GM12801 (cell line): ENCODE data around the gene XYLT1.

ENCODE experiments used
- CTCF ChIP-seq: IDR thresholded peaks from one replicate; pipeline ENCODE4 v1.5.1; 2011; ENCODE audit warnings: control low read depth; ENCODE audit not compliant: insufficient read length; ENCODE audit errors: extremely low read depth

Gene XYLT1

GRCh38 chr16:17295948-17296347 lies 174.8 kb downstream of the XYLT1 start:
- no peak for TF ChIP-seq CTCF

DNA sequence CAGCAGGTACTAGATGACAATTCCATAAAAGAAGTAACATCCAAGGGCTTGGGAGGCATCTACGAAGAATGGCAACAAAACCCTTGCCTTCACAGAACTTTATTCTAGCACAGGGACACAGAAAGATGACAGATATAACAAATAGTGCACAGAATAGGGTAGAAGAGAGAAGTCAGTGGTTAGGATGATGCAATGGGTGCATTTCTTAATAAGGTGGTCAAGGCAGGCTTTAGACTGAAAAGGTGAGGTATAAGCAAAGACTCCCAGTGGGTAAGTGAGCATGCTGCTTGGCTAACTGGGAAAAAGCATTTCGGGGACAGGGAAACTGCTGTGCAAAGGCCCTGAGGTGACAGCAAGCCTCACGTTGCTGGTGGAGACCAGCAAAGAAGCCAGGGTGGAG lies 175.9 kb downstream of the XYLT1 start:
- TF ChIP-seq CTCF: no peak

DNA sequence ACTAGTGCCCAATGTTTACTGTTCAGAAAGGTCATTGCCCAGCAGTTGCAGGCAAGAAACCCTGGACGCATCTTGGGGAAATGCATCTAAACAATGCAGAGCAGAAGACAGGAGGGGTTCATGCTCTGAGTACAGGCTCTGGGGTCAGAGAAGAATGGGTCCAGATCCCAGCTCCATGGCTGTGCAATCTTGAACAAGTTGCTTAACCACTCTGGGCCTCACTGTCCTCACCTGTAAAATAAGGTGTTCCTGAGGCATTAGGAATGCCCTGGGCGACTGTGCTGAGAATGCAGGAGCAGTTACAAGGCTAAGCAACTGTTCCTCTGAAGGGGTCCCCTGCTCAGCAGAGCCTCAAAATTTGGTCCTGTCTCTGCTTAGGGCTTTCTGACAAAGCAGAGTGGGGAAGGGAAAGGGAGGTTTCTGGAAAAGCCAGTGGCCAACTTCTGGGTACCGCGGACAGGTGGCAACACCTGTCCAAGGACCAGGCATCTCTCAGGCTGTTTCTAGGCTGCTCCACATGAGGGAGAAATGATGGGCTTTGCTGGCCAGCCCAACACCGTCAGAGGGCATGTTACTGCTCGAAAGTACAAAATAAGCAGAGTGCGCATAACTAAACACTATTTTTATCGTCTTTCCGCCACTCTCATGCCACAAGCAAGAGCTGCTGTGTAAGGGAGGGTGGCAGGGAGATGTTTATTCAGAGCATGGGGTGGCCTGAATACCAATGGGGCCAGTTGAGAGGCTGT lies 176.8 kb downstream of the XYLT1 start:
- no peak for TF ChIP-seq CTCF

- no peak for TF ChIP-seq CTCF
Measured at GRCh38 chr16:17291289-17291688, 179.5 kb downstream of the XYLT1 start.

GRCh38 chr16:17289674-17290635 lies 180.8 kb downstream of the XYLT1 start:
- TF ChIP-seq CTCF: no peak

GRCh38 chr16:17289050-17289449 lies 181.7 kb downstream of the XYLT1 start:
- no peak for TF ChIP-seq CTCF

DNA sequence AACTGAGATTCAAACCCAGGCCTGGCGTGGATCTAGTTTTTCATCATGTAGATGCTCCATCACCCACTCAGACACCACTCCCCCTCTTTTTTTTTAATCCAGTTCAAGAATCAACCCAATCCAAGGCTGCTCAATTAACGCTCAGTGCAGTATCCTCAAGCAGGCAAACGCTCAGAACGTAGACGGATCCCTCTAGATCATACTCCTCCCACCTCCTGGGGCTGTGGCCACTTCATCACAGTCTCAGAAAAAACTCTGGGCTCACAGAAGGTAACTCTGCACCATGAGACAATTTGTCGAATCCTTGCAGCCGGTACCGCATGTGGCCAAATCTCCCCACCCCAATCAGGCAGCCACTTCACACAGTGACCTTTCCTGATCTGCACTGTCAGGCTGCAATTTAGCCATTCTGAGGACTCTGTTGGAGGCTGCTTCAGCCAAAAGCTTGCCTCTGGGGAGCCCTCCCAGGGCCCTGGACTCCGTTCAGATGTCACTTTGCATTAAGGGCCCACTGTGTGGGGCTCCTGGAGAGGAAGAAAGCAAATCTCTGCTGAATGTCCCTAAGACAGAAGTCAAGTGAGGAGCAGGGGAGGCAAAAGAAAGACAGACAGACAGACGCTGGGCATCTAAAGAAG lies 183.5 kb downstream of the XYLT1 start:
- no peak for TF ChIP-seq CTCF
